Stimulated activated CD4-positive, alpha-beta T cell treated with anti-CD3 and anti-CD28 coated beads, Interleukin-12 subunit alpha, Interleukin-12 subunit beta, amount 100 ng/mL, for 4 hours (primary cell): ENCODE measurements around the gene UQCRFS1.
"Not testable (repeated sequence)": the region's sequence is repeated elsewhere in the genome, so short reads cannot be mapped to it uniquely, and the experiment has no call there.

ENCODE experiments used
- DNase-seq: peaks from one replicate; pipeline ENCODE4 v3.0.0-alpha.2; 2020

UQCRFS1 gene

GRCh38 chr19:29212648-29213573 is at the start of gene UQCRFS1:
TSS of gene UQCRFS1 (minus strand) at chr19:29213151. CDS start at chr19:29213118, 33 bp downstream.
- DNase-seq = peak; percentile 97

GRCh38 chr19:29262085-29262484 is 49.1 kb upstream of the UQCRFS1 start:
- DNase-seq = no peak

DNA sequence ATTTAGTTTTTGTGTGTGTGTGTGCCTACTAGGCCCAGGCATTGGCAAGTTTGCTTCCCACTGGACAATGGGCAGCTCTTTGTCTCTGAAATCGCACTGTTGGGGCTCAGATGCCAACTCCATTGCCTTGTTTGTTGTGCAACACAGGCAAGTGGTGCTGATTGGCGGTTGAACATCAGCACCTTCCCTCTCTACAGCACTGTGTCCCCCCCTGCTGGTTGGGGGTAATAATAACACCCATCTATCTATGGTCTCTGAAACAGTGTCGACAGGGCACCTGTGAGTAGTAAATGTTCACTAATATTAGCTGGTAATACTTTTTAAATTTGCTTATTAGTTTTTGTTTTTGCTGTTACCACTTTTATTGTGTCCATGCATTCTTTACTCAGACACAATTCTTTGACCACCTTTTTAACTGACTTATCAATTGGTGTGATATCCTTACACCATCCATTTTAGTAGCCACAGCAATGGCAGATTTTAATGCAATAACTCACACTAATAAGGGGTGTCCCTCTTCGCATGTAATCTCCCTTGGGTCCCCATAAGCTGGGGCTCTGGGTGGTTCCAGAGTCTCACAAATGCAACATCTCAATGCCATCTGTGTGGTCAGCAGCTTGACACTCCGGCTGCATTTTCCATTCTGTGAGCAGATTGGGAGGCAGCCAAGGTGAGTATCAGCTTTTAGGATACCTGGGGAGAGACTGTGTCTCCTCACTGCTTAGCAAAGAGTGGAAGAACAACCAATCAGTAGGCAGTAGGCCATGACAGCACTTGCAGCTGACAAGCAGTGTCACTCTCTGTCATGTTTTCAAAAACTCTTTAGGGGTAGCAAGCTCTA is 47.7 kb upstream of the UQCRFS1 start:
- peak; percentile 5 for DNase-seq

DNA sequence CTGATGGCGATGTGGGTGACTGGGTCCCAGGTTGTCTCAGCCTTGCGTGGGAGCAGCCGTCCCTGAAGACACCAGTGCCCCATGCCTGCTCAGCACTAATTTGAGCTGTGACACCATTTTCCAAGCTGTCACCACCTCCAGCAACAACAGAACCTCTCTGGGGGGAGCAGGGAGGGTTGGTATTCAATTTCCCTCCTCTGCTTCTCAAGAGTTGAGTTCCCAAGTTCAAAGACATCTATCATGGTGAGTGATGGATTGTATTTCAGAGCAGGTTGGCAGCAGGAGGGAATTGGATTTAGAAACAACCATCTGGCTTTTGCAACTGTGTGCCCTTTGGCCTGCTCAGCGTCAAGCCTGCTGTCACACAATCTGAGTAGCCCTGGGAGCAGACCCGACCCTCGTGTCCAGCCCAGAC is 46.9 kb upstream of the UQCRFS1 start:
- DNase-seq = no peak

DNA sequence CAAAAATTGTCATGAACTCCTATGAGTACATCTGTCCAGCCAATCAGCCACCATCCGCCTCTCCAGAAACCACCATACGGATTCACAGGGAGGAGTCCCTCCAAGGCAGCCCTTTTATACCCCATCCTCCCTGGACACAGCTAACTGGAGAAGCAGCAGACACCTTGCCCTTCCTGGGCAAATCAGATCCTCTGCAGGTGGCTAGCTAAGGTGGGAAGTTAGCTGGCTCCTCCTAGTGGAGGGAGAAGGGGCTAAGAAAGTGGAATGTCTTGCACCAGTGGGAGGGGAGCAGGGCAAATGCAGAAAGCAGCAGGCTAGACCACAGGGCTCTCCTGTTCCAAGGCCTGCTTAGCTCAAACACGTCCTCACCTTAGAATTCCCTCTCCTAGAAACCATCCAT is 46.2 kb upstream of the UQCRFS1 start:
- no peak for DNase-seq

DNA sequence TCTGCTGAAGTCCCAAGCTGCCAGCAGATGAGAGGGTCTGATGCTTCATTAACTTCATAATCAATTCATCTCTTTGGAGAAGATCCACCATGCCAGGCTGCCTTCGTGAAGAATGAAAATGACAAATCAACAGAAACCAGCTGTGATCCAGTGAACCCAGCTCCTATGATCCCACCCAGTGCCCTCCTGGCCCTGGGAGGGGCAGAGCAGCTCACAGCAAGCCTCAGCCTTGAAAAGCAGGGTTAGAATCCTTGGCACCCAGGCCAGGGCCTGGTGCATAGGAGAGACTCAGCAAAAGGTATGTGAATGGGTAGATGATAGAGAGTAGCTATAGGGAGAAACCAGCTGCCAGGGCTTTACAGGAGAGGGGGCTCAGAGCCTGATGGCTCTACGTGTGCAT is 43.6 kb upstream of the UQCRFS1 start:
- no peak for DNase-seq

DNA sequence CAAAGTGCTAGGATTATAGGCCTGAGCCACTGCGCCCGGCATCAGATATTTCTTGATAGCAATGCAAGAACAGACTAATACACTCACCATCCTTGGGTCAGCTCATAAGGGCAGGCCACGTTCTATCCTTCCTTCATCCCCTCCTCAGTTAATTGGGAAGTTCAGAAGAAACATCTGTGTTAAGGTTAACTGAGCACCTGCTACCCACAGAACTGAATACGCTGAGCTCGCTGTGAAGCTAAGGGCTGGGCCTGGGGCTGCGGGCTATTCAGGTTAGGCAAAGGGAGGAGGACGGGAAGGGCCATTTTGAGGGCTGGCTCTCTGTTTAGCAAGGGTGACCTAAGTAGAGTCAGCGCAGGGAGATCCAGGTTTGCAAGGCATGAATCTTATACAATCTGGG is 43.0 kb upstream of the UQCRFS1 start:
- DNase-seq = no peak

DNA sequence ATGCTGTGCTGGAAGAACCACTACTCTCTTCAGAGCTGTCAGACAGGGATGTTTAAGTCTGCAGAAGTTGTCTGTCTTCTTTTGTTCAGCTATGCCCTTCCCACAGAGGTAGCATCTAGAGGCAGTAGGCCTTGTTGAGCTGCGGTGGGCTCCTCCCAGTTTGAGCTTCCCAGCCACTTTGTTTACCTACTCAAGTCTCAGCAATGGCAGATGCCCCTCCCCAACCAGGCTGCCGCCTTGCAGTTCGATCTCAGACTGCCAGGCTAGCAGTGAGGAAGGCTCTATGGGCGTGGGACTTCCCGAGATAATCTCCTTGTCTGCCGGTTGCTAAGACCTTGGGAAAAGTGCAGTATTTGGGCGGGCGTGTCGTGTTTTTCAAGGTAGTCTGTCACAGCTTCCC is 42.1 kb upstream of the UQCRFS1 start:
- DNase-seq = no peak

DNA sequence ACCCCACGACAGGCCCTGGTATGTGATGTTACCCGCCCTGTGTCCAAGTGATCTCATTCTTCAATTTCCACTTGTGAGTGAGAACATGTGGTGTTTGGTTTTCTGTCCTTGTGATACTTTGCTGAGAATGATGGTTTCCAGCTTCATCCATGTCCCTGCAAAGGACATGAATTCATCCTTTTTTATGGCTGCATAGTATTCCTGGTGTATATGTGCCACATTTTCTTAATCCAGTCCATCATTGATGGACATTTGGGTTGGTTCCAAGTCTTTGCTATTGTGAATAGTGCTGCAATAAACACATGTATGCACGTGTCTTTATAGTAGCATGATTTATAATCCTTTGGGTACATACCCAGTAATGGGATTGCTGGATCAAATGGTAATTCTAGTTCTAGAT is 36.8 kb upstream of the UQCRFS1 start:
- DNase-seq = not testable (repeated sequence)

- DNase-seq = no peak
Observed at GRCh38 chr19:29248332-29248844, 35.4 kb upstream of the UQCRFS1 start.

DNA sequence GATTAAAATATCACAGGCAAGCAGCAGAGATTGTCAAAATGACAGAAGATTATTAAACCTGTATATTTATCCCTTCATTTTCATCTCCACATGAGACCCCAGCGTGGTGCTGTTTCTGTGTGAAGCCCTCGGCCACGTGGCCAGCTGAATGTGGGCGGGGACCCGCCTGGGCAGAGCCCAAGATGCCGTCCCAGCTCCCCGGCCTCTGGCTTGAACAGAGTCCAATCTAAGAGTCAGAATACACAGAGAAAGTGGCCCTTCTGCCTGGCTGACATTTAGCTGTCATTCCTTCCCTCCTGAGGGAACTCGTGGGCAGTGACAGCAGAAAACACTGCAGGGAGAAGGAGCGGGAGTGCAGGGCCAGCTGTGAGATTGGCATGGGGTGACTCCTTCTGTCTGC is 34.9 kb upstream of the UQCRFS1 start:
- DNase-seq = no peak

GRCh38 chr19:29247471-29247870 is 34.5 kb upstream of the UQCRFS1 start:
- DNase-seq = no peak

GRCh38 chr19:29247051-29247450 is 34.1 kb upstream of the UQCRFS1 start:
- DNase-seq = no peak

DNA sequence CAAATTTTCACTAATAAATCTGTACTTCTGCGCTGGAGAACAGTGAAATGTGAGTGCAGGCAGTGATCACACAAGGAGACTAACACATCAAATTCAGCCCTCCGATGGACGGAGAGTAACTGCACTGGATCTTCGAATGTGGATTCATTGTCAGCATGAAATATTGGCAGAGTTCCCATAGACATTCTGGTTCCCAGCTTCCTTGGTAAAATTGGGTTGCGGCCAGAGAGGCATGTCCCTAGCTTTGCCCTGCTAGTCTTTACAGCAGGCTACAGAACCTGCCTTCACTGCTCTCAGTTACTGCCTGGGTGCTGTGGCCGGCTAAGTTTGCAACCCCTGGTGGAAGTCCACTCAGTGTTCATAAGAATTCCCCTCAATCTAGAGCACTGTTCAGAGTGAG is 32.3 kb upstream of the UQCRFS1 start:
- no peak for DNase-seq

- DNase-seq = no peak
Observed at GRCh38 chr19:29241324-29241723, 28.4 kb upstream of the UQCRFS1 start.

DNA sequence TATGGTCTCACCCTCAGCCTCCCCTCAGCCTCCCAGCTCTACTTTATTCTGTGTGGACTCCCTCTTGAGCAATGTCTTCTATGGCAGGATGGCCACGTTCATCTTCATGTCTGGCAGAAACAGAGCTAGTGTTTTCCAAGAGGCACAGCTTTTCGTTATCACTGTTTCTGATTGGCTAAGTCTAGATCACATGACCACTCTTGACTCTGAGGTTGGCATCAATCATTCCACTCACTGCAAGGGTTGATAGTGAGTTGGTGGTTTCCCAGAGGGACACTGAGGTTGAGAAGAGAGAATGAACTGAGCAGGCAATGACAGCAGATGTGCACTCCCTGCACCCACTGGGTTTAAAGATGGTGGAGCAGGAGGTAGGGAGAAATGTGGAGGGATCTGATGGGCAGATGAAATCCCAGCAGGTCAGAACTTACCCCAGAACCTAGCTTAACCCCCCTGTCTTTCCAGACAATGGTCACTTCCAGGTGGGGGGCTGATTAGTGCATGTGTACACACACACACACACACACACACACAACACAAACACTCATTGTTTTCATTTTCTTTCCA is 26.3 kb upstream of the UQCRFS1 start:
- DNase-seq = no peak

- DNase-seq = no peak
Observed at GRCh38 chr19:29233591-29233990, 20.6 kb upstream of the UQCRFS1 start.

- no peak for DNase-seq
Observed at GRCh38 chr19:29232315-29232852, 19.4 kb upstream of the UQCRFS1 start.

GRCh38 chr19:29231306-29231705 is 18.4 kb upstream of the UQCRFS1 start:
- not testable (repeated sequence) for DNase-seq

DNA sequence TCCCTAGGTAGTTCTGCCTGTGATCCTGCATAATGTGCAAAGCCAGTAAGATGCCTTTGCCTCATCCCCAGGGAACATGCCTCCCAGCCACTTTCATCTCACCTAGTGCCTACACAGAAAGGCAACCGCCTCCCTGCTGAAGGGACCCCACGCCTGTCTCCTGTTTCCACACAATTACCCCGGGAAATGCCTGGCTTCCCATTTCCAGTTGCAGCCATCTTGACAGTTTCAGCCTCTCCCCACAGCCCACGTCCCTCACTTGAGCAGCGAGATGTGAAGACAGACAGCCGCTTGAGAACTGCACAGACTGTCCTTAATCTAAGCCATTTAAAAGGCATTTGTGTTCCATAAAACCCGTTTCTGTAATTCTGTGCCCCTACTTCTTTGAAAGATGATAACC is 4.7 kb upstream of the UQCRFS1 start:
- DNase-seq = no peak

GRCh38 chr19:29216021-29216420 is 3.1 kb upstream of the UQCRFS1 start:
- no peak for DNase-seq

DNA sequence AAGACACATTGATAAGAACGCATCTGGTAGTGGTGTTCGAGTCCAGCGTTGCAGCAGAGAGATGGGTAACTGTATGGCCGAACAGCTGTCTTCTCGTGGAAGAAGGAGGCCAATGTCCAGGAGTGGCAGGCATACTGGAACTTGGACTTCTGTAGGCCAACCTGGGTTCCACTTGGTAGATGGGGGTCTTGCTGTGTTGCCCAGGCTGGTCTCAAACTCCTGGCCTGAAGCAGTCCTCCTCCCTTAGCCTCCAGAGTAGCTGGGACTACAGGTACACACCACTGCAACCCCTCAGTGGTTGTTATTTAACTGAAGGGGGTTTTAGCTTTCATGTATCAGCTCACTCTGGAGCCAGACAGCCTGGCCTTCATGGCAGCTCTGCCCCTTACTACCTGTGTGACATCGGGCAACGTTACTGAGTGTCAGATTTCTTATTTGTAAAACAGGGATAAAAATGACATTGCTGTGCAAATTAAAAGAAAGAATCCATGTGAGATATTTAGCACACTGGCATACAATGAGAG is 2.4 kb upstream of the UQCRFS1 start:
- DNase-seq = no peak

DNA sequence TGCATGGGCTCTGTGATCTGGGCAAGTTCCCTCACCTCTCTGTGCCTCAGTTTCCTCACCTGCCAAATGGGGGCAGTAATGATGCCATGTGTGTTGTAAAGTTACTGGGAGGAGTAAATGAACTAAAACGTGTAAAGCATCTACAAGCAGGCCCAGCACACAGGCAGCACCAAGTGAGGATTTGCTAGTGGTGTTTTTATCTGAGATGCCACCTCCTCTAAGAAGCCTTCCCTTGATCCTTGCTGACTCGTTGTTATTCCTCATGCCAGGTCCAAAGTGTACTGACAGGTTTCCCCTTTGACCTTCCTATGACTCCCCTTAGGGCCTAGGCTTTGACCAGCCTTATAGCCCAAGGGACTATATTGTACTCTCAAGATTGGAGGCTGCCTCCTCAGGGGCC is 1.5 kb upstream of the UQCRFS1 start:
- no peak for DNase-seq
